HepG2 (cell line): Measurements from ENCODE around the gene HDLBP. TPM values are rescaled to one million over a fixed set of nuclear protein-coding genes. Genes with fewer than 3 reads are reported as not detected.

ENCODE experiments used
- ELF3 ChIP-seq: IDR thresholded peaks from 2 replicates; pipeline ENCODE4 v1.6.1; 2016; ENCODE audit warnings: missing genetic modification reagents, missing compliant biosample characterization
- MATR3 ChIP-seq: sonication (generic); formaldehyde crosslinking; IDR thresholded peaks from 2 replicates; pipeline ENCODE4 v1.4.0; 2020; ENCODE audit warnings: missing genetic modification reagents
- MEIS1 ChIP-seq: sonication (generic); formaldehyde crosslinking; IDR thresholded peaks from 2 replicates; pipeline ENCODE4 v1.9.0; 2021; ENCODE audit warnings: mild to moderate bottlenecking, missing genetic modification reagents, moderate library complexity, borderline replicate concordance
- RARA ChIP-seq: IDR thresholded peaks from 2 replicates; pipeline ENCODE4 v1.6.1; 2016; ENCODE audit warnings: missing genetic modification reagents, missing compliant biosample characterization
- SATB2 ChIP-seq: sonication (generic); formaldehyde crosslinking; IDR thresholded peaks from 2 replicates; pipeline ENCODE4 v1.5.0; 2020; ENCODE audit warnings: missing genetic modification reagents
- TMF1 ChIP-seq: sonication (generic); formaldehyde crosslinking; IDR thresholded peaks from 2 replicates; pipeline ENCODE4 v1.8.1; 2022; ENCODE audit warnings: low read depth, missing genetic modification reagents
- ZNF12 ChIP-seq: sonication (generic); formaldehyde crosslinking; IDR thresholded peaks from 2 replicates; pipeline ENCODE4 v1.5.0; 2020; ENCODE audit warnings: missing genetic modification reagents
- ZSCAN21 ChIP-seq: sonication (generic); formaldehyde crosslinking; IDR thresholded peaks from 2 replicates; pipeline ENCODE4 v1.8.0; 2022; ENCODE audit warnings: mild to moderate bottlenecking, missing genetic modification reagents, moderate library complexity, borderline replicate concordance
- polyA plus RNA-seq, 8 experiments: library from polyadenylated mRNA; depleted of rRNA in 3 of 8; stranded (reverse) in 7 of 8; unstranded in 1 of 8; fragments of >200 nt; fragmentation: Illumina TruSeq in 4 of 8; extraction: Trizol in 4 of 8; gene quantifications; 2 replicates each; pipeline versions ENCODE4 v1.2.1 to v1.2.3, GENCODE V29; 2011 to 2016; ENCODE audit warnings: low read depth in 4 of 8, missing spikeins in 1 of 8, mixed read lengths in 1 of 8; ENCODE audit not compliant: insufficient read depth in 1 of 8
- total RNA-seq, 5 experiments: library from RNA; depleted of rRNA; stranded (reverse); fragments of >200 nt; fragmentation: Illumina TruSeq; extraction: Trizol; gene quantifications; 2 replicates each; pipeline ENCODE4 v1.2.3, GENCODE V29; 2016; ENCODE audit warnings: low read depth in 1 of 5
- TF ChIP-seq, protein P1 (sequence below): sonication (generic); formaldehyde crosslinking; IDR thresholded peaks from 2 replicates; pipeline ENCODE4 v1.4.0; 2020; ENCODE audit warnings: mild to moderate bottlenecking, missing genetic modification reagents
- TF ChIP-seq, protein P2 (sequence below): sonication (generic); formaldehyde crosslinking; IDR thresholded peaks from 2 replicates; pipeline ENCODE4 v1.4.0; 2020; ENCODE audit warnings: mild to moderate bottlenecking, missing genetic modification reagents
- TF ChIP-seq, protein P3 (sequence below): sonication (generic); formaldehyde crosslinking; IDR thresholded peaks from 2 replicates; pipeline ENCODE4 v1.8.1; 2023; ENCODE audit warnings: mild to moderate bottlenecking, inconsistent platforms, moderate library complexity, missing genetic modification reagents, borderline replicate concordance

Gene HDLBP
- total and polyA plus RNA-seq, 2 of the 13 experiments (the other 11 are each of a cell fraction or from before 2014, with no cell fraction given) = 464 to 707 TPM

DNA sequence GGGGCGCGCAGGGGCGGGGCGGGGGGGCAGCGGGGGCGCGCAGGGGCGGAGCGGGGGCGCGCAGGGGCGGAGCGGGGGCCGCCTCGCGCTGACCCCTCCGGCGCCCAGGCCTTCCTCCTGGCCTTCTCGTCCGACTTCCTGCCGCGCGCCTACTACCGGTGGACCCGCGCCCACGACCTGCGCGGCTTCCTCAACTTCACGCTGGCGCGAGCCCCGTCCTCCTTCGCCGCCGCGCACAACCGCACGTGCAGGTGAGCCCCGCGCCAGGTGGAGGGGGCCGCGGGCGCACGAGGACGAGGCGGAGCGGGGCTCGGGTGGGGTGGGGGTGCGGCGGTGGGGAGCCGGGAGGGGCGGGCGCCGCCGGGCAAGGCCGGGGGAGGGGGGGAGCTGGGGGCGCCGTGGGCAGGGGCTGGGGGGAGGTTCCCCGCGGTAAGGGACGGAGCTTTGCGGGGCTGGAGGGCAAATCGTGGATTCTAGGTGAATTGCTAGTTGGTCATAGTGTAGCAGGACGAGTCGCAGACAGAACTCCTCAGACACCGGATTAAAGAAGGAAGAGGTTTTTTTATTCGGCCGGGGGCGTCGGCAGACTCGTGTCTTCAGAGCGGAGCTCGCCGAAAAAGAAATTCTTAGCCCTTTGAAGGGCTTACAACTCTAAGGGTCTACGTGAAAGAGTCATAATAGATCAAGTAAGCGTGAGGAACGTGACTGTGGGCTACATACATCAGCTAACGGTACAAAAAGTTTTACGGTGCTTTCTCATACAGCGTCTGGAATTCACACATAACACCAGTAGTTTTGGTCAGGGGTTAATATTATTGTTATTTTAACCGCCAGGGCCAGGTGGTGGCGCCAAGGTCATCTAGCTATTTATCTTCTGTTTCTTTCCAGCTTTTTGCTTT lies 97.1 kb downstream of the HDLBP start (continued):
- TF ChIP-seq, protein P1, sequence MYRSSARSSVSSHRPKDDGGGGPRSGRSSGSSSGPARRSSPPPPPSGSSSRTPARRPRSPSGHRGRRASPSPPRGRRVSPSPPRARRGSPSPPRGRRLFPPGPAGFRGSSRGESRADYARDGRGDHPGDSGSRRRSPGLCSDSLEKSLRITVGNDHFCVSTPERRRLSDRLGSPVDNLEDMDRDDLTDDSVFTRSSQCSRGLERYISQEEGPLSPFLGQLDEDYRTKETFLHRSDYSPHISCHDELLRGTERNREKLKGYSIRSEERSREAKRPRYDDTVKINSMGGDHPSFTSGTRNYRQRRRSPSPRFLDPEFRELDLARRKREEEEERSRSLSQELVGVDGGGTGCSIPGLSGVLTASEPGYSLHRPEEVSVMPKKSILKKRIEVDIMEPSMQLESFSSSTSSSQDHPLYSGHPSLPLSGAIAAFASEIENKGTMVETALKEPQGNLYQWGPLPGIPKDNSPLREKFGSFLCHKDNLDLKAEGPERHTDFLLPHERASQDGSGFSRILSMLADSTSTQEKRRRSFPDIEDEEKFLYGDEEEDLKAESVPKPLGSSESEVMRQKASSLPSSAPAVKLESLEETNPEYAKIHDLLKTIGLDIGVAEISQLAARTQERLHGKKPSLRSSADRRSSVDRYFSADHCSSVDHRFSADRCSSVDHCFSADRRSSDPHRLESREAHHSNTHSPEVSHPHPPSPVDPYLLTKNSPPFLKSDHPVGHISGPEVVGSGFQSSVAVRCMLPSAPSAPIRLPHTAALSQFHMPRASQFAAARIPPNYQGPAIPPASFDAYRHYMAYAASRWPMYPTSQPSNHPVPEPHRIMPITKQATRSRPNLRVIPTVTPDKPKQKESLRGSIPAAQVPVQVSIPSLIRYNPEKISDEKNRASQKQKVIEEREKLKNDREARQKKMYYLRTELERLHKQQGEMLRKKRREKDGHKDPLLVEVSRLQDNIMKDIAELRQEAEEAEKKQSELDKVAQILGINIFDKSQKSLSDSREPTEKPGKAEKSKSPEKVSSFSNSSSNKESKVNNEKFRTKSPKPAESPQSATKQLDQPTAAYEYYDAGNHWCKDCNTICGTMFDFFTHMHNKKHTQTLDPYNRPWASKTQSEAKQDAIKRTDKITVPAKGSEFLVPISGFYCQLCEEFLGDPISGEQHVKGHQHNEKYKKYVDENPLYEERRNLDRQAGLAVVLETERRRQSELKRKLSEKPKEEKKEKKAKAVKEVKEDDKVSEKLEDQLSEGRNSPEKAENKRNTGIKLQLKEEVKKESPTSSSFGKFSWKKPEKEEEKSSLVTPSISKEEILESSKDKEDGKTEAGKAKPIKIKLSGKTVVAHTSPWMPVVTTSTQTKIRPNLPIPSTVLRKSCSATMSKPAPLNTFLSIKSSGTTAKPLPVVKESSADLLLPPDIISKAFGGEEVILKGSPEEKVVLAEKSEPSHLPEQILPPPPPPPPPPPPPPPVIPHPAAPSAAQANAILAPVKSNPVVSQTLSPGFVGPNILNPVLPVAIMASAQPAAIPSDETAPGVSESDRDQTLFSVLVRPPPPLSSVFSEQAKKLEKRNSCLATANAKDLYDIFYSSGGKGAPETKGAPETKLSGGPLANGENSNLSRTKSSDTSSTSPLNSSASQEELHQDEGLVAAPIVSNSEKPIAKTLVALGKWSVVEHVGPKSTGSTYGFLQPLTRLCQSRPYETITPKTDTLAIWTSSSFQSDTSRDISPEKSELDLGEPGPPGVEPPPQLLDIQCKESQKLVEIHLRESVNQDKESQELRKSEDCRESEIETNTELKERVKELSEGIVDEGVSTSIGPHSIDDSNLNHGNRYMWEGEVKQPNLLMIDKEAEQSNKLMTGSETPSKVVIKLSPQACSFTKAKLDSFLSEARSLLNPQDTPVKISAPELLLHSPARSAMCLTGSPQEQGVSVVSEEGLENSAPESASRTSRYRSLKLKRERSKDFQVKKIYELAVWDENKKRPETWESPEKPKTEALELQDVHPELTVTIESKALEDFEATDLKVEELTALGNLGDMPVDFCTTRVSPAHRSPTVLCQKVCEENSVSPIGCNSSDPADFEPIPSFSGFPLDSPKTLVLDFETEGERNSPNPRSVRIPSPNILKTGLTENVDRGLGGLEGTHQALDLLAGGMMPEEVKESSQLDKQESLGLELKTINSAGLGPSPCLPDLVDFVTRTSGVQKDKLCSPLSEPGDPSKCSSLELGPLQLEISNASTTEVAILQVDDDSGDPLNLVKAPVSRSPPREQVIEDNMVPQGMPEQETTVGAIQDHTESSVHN (CRISPR knock-in tag) = peak; percentile 79; the same call in 1 of the 2 replicates
- TF ChIP-seq MEIS1 (no peak), SATB2 (peak; percentile 62; the same call in 1 of the 2 replicates), ZSCAN21 (CRISPR knock-in tag) (peak; percentile 79), ELF3 (CRISPR knock-in tag) (peak; percentile 72), MATR3 (CRISPR knock-in tag) (no peak), ZNF12 (peak; percentile 72; the same call in 1 of the 2 replicates), RARA (CRISPR knock-in tag) (peak; percentile 59), TMF1 (CRISPR knock-in tag) (no peak)
- TF ChIP-seq, protein P2, sequence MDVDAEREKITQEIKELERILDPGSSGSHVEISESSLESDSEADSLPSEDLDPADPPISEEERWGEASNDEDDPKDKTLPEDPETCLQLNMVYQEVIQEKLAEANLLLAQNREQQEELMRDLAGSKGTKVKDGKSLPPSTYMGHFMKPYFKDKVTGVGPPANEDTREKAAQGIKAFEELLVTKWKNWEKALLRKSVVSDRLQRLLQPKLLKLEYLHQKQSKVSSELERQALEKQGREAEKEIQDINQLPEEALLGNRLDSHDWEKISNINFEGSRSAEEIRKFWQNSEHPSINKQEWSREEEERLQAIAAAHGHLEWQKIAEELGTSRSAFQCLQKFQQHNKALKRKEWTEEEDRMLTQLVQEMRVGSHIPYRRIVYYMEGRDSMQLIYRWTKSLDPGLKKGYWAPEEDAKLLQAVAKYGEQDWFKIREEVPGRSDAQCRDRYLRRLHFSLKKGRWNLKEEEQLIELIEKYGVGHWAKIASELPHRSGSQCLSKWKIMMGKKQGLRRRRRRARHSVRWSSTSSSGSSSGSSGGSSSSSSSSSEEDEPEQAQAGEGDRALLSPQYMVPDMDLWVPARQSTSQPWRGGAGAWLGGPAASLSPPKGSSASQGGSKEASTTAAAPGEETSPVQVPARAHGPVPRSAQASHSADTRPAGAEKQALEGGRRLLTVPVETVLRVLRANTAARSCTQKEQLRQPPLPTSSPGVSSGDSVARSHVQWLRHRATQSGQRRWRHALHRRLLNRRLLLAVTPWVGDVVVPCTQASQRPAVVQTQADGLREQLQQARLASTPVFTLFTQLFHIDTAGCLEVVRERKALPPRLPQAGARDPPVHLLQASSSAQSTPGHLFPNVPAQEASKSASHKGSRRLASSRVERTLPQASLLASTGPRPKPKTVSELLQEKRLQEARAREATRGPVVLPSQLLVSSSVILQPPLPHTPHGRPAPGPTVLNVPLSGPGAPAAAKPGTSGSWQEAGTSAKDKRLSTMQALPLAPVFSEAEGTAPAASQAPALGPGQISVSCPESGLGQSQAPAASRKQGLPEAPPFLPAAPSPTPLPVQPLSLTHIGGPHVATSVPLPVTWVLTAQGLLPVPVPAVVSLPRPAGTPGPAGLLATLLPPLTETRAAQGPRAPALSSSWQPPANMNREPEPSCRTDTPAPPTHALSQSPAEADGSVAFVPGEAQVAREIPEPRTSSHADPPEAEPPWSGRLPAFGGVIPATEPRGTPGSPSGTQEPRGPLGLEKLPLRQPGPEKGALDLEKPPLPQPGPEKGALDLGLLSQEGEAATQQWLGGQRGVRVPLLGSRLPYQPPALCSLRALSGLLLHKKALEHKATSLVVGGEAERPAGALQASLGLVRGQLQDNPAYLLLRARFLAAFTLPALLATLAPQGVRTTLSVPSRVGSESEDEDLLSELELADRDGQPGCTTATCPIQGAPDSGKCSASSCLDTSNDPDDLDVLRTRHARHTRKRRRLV = no peak
- TF ChIP-seq, protein P3, sequence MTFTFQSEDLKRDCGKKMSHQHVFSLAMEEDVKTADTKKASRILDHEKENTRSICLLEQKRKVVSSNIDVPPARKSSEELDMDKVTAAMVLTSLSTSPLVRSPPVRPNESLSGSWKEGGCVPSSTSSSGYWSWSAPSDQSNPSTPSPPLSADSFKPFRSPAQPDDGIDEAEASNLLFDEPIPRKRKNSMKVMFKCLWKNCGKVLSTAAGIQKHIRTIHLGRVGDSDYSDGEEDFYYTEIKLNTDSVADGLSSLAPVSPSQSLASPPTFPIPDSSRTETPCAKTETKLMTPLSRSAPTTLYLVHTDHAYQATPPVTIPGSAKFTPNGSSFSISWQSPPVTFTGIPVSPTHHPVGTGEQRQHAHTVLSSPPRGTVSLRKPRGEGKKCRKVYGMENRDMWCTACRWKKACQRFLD = peak; percentile 27; the same call in 1 of the 2 replicates
